ENCODE measurements around the gene ALPL.

The ALPL gene

DNA sequence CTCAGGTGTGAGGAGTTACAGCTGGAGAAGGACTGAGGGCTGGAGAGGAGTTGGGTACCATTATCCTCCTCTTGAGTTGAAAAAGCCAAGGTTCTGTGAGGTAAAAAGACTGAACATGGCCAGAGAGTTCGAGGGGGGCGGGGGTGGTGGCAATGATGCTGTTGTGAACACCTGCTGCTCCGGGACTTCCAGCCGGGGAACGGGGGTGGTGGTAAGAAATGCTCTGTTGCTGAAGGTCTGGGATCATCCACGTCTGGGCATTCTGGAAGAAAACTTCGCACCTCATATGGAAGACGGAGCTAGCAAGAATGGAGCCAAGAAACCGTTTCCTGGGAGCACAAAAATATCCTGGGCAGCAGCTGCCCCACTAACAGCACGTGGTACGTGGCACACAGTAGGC lies 20.1 kb upstream of the ALPL start:
- DNase-seq (ENCODE audit: low read depth, low spot score), result no peak
- TF ChIP-seq YY1 (IDR thresholded peaks at IDR 0.05; ENCODE audit: insufficient read depth, insufficient read length) (no peak), ZNF274 (IDR thresholded peaks at IDR 0.05; ENCODE audit: low read depth, low read length) (no peak), SUZ12 (IDR thresholded peaks at IDR 0.05; ENCODE audit: extremely low read depth, insufficient read depth, insufficient read length) (no peak)
- Histone ChIP-seq H3K9ac (ENCODE audit: insufficient read length, low read depth) (no peak overlapping the region), H3K9me3 (ENCODE audit: insufficient read depth, low read length) (peaks cover 9% of the 10 kb centered on the region; the same call in 1 of the 2 replicates), H3K36me3 (ENCODE audit: insufficient read depth, insufficient read length, low read length) (no peaks in the 10 kb centered on the region), H3K27me3 (ENCODE audit: insufficient read depth, insufficient read length) (no peaks in the 10 kb centered on the region), H3K4me3 (ENCODE audit: insufficient read length, low read depth) (no peak overlapping the region), H3K4me1 (ENCODE audit: insufficient read depth, insufficient read length) (no peaks in the 10 kb centered on the region)

DNA sequence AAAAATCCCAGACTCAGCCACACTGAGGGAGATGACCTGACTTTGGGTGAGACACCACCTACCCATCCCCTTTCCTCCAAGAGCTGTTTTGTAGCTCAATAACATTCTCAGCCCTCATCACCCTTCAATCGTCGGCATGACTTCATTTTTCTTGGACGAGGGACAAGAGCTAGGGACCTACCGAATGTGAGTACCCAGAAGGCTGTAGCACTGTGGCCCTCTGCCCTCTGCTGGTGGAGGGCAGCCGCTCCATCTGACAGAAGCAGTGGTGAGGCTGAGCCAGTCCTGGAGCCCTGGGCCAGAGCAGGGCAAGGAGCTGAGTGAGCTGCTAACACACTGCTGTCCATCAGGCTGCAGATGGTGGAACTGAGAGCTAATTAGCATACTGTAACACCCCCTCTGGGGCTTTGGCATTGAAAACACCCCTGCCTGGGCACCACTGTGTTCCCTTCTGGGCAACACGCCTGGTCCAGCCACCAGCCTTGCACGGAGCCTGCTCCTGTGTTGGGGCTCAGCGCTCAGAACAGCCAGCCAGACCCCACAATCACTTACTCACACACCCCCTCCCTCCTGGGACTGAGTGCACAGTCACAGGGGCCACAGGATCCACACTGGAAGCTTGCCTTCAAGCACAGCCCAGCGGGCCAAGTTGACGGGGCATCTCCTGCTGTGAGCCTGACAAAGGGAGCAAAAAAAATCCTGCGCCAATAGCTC lies 18.3 kb upstream of the ALPL start:
- Histone ChIP-seq H3K4me1 (ENCODE audit: insufficient read depth, insufficient read length) (no peaks in the 10 kb centered on the region), H3K9ac (ENCODE audit: insufficient read length, low read depth) (no peak overlapping the region), H3K4me3 (ENCODE audit: insufficient read length, low read depth) (no peak overlapping the region), H3K9me3 (ENCODE audit: insufficient read depth, low read length) (peaks cover 9% of the 10 kb centered on the region; the same call in 1 of the 2 replicates), H3K36me3 (ENCODE audit: insufficient read depth, insufficient read length, low read length) (no peaks in the 10 kb centered on the region), H3K27me3 (ENCODE audit: insufficient read depth, insufficient read length) (no peaks in the 10 kb centered on the region)
- TF ChIP-seq ZNF274 (IDR thresholded peaks at IDR 0.05; ENCODE audit: low read depth, low read length) (no peak), YY1 (IDR thresholded peaks at IDR 0.05; ENCODE audit: insufficient read depth, insufficient read length) (no peak), SUZ12 (IDR thresholded peaks at IDR 0.05; ENCODE audit: extremely low read depth, insufficient read depth, insufficient read length) (no peak)
- no peak for DNase-seq (ENCODE audit: low read depth, low spot score)

DNA sequence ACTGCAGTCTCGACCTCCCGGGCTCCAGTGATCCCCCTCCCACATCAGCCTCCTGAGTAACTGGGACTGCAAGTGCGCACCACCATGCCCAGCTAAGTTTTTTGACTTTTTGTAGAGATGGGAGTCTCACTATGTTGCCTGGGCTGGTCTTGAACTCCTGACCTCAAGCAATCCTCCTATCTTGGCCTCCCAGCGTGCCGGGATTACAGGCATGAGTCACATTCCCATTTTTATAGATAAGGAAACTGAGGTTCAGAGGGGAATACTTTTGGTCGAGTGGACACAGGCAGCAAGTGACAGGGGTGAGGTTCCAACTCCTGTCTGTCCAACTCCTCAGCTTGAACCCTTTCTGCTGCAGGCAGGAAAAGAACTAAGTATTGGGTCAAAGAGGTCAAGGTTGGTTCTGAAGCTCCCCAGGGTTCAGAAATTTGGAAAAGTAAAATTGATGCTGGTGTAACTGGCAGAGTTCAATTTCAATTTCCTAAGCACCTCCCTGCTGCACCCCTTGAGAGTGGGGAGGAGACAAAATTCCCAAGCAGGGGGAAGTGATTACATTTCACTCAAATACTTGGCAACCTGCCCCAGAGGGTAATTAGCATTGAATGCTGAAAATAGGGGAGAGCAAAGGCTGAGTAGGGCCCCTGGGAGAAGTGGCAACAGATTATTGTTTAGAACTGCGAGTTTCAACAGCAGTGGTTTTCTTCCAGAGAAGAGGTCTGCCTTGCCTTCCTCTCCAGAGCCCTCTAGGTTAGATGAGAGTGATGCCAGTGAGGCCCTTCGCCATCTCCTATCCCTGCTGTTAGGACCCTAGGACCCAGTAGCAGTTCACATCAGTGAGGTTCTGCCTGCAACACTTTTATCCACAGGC lies 17.5 kb upstream of the ALPL start:
- Histone ChIP-seq H3K9ac (ENCODE audit: insufficient read length, low read depth) (no peak overlapping the region), H3K9me3 (ENCODE audit: insufficient read depth, low read length) (peaks cover 9% of the 10 kb centered on the region; the same call in 1 of the 2 replicates), H3K4me3 (ENCODE audit: insufficient read length, low read depth) (no peak overlapping the region), H3K4me1 (ENCODE audit: insufficient read depth, insufficient read length) (no peaks in the 10 kb centered on the region), H3K27me3 (ENCODE audit: insufficient read depth, insufficient read length) (no peaks in the 10 kb centered on the region), H3K36me3 (ENCODE audit: insufficient read depth, insufficient read length, low read length) (no peaks in the 10 kb centered on the region)
- TF ChIP-seq YY1 (IDR thresholded peaks at IDR 0.05; ENCODE audit: insufficient read depth, insufficient read length), result no peak
- TF ChIP-seq ZNF274 (IDR thresholded peaks at IDR 0.05; ENCODE audit: low read depth, low read length), result no peak
- no peak for TF ChIP-seq SUZ12 (IDR thresholded peaks at IDR 0.05; ENCODE audit: extremely low read depth, insufficient read depth, insufficient read length)
- no peak for DNase-seq (ENCODE audit: low read depth, low spot score)

DNA sequence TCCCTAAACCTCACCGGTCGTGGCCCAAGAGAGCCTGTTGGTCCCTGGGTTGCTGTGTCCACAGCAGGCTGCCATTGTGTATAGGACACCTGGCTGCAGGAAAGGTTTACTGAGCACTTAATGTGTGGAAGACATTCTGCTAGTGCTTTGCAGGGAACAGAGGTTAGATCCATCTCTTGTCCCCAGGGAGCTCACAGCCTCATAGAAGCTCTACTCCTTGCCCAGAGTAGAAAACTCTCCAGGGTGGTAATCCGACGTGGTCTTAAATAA lies 16.9 kb upstream of the ALPL start:
- H3K4me3 ChIP-seq (ENCODE audit: insufficient read length, low read depth), result no peak overlapping the region
- H3K27me3 ChIP-seq (ENCODE audit: insufficient read depth, insufficient read length), result no peaks in the 10 kb centered on the region
- no peaks in the 10 kb centered on the region for H3K4me1 ChIP-seq (ENCODE audit: insufficient read depth, insufficient read length)

DNA sequence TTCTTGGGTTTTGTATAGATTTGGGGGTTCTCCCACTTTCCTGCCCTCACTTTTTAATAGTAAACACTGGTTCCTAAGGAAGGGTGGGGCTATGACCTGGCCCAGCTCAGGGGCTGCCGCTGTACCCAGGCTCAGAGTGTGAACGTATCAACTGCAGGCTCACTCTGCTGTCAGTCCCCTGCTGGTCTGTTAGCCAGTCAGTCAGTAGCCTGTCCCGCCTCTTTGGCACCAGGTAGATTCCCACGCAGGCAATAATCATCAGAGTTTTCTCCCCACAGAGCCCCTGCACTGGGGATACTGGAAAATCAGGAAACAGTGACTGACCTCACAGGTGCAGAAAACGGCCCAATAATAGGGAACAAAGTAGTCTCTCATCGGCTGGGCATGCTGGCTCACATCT lies 15.0 kb upstream of the ALPL start:
- Histone ChIP-seq H3K27me3 (ENCODE audit: insufficient read depth, insufficient read length) (no peaks in the 10 kb centered on the region), H3K36me3 (ENCODE audit: insufficient read depth, insufficient read length, low read length) (no peaks in the 10 kb centered on the region), H3K9ac (ENCODE audit: insufficient read length, low read depth) (no peak overlapping the region), H3K4me1 (ENCODE audit: insufficient read depth, insufficient read length) (no peaks in the 10 kb centered on the region), H3K4me3 (ENCODE audit: insufficient read length, low read depth) (no peak overlapping the region), H3K9me3 (ENCODE audit: insufficient read depth, low read length) (peaks cover 9% of the 10 kb centered on the region; the same call in 1 of the 2 replicates)
- no peak for TF ChIP-seq YY1 (IDR thresholded peaks at IDR 0.05; ENCODE audit: insufficient read depth, insufficient read length)
- TF ChIP-seq SUZ12 (IDR thresholded peaks at IDR 0.05; ENCODE audit: extremely low read depth, insufficient read depth, insufficient read length), result no peak
- TF ChIP-seq ZNF274 (IDR thresholded peaks at IDR 0.05; ENCODE audit: low read depth, low read length), result no peak
- no peak for DNase-seq (ENCODE audit: low read depth, low spot score)

More for the DNA sequence above, 16.9 kb upstream of the ALPL start:
- no peak overlapping the region for H3K9ac ChIP-seq (ENCODE audit: insufficient read length, low read depth)
- H3K36me3 ChIP-seq (ENCODE audit: insufficient read depth, insufficient read length, low read length), result no peaks in the 10 kb centered on the region
- peaks cover 9% of the 10 kb centered on the region; the same call in 1 of the 2 replicates for H3K9me3 ChIP-seq (ENCODE audit: insufficient read depth, low read length)
- TF ChIP-seq ZNF274 (IDR thresholded peaks at IDR 0.05; ENCODE audit: low read depth, low read length) (no peak), YY1 (IDR thresholded peaks at IDR 0.05; ENCODE audit: insufficient read depth, insufficient read length) (no peak), SUZ12 (IDR thresholded peaks at IDR 0.05; ENCODE audit: extremely low read depth, insufficient read depth, insufficient read length) (no peak)
- DNase-seq (ENCODE audit: low read depth, low spot score), result no peak

DNA sequence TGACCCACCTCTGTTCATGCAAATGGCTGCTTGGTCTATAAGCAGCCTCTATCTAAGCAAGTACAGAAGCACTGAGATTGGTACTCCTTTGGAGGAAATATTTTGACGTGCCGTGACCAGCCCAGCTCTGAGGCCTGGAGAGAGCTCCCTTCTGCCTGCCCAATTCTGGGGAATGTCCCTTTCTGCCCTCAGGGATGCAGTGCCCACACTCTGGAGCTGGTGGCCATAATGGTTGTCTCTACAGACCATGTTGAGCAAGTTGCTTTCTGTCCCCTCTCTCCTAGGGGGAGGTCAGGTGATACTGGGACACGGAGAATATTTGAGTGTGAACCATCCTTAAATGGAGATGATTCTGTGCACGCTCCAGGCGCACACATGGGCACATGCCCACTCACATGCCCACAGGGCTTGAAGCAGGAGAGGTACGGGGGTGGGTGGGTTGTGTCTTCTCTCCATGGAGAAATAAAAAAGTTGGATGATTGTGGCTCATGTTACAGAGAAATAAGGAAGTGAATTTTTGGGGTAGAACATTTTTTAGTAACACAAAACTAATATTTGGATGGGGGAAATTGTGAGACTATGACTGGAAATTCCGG lies 13.9 kb upstream of the ALPL start:
- no peak for TF ChIP-seq SUZ12 (IDR thresholded peaks at IDR 0.05; ENCODE audit: extremely low read depth, insufficient read depth, insufficient read length)
- no peak for TF ChIP-seq YY1 (IDR thresholded peaks at IDR 0.05; ENCODE audit: insufficient read depth, insufficient read length)
- TF ChIP-seq ZNF274 (IDR thresholded peaks at IDR 0.05; ENCODE audit: low read depth, low read length), result no peak
- no peaks in the 10 kb centered on the region for H3K4me1 ChIP-seq (ENCODE audit: insufficient read depth, insufficient read length)
- H3K4me3 ChIP-seq (ENCODE audit: insufficient read length, low read depth), result no peak overlapping the region
- H3K36me3 ChIP-seq (ENCODE audit: insufficient read depth, insufficient read length, low read length), result no peaks in the 10 kb centered on the region
- no peak for DNase-seq (ENCODE audit: low read depth, low spot score)
- no peaks in the 10 kb centered on the region for H3K27me3 ChIP-seq (ENCODE audit: insufficient read depth, insufficient read length)
- peaks cover 5% of the 10 kb centered on the region; the same call in 1 of the 2 replicates for H3K9me3 ChIP-seq (ENCODE audit: insufficient read depth, low read length)
- H3K9ac ChIP-seq (ENCODE audit: insufficient read length, low read depth), result no peak overlapping the region

DNA sequence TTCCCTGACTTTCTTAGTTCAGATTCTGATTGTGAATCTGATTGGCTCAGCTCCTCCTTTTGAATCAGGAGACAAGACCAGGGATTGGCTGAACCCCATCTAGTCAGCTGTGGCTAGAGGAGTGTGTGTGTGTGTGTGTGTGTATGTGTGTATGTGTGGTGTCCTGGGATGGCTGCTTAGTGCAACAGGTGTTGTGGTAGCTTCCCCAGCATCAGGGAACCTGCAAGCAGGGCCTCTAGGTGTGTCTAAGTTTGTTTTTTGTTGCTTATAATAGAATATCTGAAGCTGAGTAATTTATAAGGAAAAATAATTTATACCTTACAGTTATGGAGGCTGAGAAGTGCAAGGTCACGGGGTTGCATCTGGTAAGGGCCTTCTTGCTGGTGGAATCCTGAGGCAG lies 13.2 kb upstream of the ALPL start:
- TF ChIP-seq ZNF274 (IDR thresholded peaks at IDR 0.05; ENCODE audit: low read depth, low read length) (no peak), YY1 (IDR thresholded peaks at IDR 0.05; ENCODE audit: insufficient read depth, insufficient read length) (no peak), SUZ12 (IDR thresholded peaks at IDR 0.05; ENCODE audit: extremely low read depth, insufficient read depth, insufficient read length) (no peak)
- Histone ChIP-seq H3K36me3 (ENCODE audit: insufficient read depth, insufficient read length, low read length) (no peaks in the 10 kb centered on the region), H3K4me3 (ENCODE audit: insufficient read length, low read depth) (no peak overlapping the region), H3K27me3 (ENCODE audit: insufficient read depth, insufficient read length) (no peaks in the 10 kb centered on the region), H3K4me1 (ENCODE audit: insufficient read depth, insufficient read length) (no peaks in the 10 kb centered on the region), H3K9me3 (ENCODE audit: insufficient read depth, low read length) (no peaks in the 10 kb centered on the region), H3K9ac (ENCODE audit: insufficient read length, low read depth) (no peak overlapping the region)
- no peak for DNase-seq (ENCODE audit: low read depth, low spot score)
